PFSK-1 (cell line): Measurements from ENCODE around the gene HES3.

Experiments
- FOXP2 ChIP-seq: optimal IDR thresholded peaks from 2 replicates; pipeline ENCODE3; 2011; ENCODE audit warnings: borderline replicate concordance, control low read depth, inconsistent platforms; ENCODE audit not compliant: insufficient read depth; ENCODE audit errors: extremely low read length, extremely low read depth
- POLR2AphosphoS5 ChIP-seq: IDR thresholded peaks from 2 replicates; pipeline ENCODE4 v1.6.1; 2012; ENCODE audit warnings: low read depth, mild to moderate bottlenecking, control low read depth, low read length, moderate library complexity
- SIN3A ChIP-seq: IDR thresholded peaks from 2 replicates; pipeline ENCODE4 v1.6.1; 2012; ENCODE audit warnings: mild to moderate bottlenecking, low read length, moderate library complexity, borderline replicate concordance; ENCODE audit not compliant: insufficient read depth
- TAF1 ChIP-seq: IDR thresholded peaks from 2 replicates; pipeline ENCODE4 v1.6.1; 2012; ENCODE audit warnings: low read length, control low read depth, borderline replicate concordance; ENCODE audit not compliant: insufficient read depth
- TF ChIP-seq, protein P1 (sequence below), 2 experiments: IDR thresholded peaks; 2 replicates each; pipeline versions ENCODE4 v1.6.1 to v1.8.0; 2011 to 2012; ENCODE audit warnings: low read depth in 2 of 2, low read length in 2 of 2, control low read depth in 1 of 2, inconsistent platforms in 1 of 2, mild to moderate bottlenecking in 1 of 2, moderate library complexity in 1 of 2; ENCODE audit not compliant: insufficient read depth in 1 of 2

The HES3 gene

DNA sequence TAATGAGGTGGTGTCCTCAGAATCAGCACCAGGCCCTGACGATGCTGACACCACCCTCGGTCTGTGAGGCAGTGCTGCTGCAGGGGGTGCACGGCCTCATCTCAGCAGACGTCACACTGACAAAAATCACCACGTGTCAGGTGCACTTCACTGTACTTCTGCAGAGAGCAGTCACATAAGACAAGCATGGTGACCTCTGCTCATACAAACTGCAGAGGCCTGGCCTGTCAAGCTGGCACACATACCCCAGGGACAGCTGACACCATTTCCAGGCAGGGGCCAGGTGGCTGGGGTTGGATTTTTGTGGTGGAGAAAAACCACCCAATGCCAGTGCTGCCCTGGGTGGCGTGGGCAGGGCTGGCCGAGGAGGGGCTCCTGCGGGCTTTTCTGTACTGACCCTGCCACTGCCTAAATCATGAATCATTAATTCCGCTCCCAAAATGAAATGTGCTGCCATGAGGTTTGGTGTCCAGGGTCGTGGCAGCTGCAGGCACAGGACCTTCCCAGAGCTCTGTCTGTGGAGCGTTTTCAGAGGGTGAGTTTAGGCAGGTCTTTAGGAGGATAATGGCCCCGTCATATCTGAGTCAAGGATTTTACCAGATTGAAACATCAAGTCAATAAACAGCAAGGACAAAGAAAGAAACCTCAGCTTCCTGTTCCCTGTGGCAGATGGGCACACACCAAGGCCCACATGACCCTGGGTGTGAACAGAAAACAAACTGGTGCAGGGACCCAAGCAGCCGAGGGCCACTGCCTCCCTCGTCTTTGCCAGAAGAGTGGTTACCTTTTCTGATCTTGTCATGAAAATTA, 50.3 kb downstream of the HES3 start:
- TF ChIP-seq POLR2AphosphoS5: no peak

DNA sequence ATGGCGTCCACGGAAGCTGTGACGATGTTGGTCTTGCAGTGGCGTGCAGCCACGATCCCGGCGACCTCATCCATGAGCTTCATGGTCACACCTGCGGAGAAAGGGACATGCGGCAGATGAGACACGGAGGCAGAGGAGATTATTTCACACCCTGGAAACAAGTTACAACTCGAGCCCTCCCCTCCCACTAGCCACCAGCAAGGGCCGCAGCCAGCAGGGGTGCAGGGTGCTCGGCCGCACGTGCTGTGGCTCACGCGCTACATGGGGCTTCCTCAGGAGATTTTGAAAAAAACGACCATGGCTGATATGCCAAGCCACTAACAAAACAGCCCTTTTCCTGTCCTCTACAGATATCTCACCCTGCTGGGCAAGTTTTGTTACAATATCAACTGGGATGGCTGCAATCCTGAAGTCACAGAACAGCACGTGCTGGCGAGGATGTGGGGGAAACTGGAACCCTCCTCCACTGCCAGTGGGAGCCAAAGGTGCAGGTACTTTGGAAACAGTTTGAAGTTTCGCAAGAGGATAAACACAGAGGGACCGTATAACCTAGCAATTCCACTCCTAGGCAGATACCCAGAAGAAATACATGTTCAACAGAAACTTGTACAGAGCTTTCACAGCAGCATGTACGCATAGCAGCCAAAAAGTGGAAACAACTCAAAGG, 51.0 kb downstream of the HES3 start:
- TF ChIP-seq TAF1 (no peak), FOXP2 (no peak), SIN3A (no peak), POLR2AphosphoS5 (no peak)
- TF ChIP-seq, protein P1, sequence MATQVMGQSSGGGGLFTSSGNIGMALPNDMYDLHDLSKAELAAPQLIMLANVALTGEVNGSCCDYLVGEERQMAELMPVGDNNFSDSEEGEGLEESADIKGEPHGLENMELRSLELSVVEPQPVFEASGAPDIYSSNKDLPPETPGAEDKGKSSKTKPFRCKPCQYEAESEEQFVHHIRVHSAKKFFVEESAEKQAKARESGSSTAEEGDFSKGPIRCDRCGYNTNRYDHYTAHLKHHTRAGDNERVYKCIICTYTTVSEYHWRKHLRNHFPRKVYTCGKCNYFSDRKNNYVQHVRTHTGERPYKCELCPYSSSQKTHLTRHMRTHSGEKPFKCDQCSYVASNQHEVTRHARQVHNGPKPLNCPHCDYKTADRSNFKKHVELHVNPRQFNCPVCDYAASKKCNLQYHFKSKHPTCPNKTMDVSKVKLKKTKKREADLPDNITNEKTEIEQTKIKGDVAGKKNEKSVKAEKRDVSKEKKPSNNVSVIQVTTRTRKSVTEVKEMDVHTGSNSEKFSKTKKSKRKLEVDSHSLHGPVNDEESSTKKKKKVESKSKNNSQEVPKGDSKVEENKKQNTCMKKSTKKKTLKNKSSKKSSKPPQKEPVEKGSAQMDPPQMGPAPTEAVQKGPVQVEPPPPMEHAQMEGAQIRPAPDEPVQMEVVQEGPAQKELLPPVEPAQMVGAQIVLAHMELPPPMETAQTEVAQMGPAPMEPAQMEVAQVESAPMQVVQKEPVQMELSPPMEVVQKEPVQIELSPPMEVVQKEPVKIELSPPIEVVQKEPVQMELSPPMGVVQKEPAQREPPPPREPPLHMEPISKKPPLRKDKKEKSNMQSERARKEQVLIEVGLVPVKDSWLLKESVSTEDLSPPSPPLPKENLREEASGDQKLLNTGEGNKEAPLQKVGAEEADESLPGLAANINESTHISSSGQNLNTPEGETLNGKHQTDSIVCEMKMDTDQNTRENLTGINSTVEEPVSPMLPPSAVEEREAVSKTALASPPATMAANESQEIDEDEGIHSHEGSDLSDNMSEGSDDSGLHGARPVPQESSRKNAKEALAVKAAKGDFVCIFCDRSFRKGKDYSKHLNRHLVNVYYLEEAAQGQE (IDR thresholded peaks at IDR 0.05; ENCODE audit: insufficient read depth in 1 of 2, low read depth in 2 of 2, low read length in 2 of 2): no peak
